Upper lobe of left lung (tissue), 6 donors: Measurements from ENCODE around the gene DYRK1A. TPM values are rescaled to one million over a fixed set of nuclear protein-coding genes. Genes with fewer than 3 reads are reported as not detected.

Experiments used
- ATAC-seq, 2 donors: fragments of 200-7000 bp; cut with Tn5 transposase; one replicate each; pipeline ENCODE4 v1.9.1; 2022; ENCODE audit warnings: mild to moderate bottlenecking in 2 of 2, moderate library complexity in 2 of 2; ENCODE audit not compliant: low FRiP score in 2 of 2
- DNase-seq, 2 donors: peaks; one replicate each; pipeline ENCODE4 v3.0.0-alpha.2; 2019 to 2020
- H3K27ac ChIP-seq, 4 donors: fragments of 200-600 bp; sonication (generic); one replicate each; pipeline ENCODE4 v1.5.1; 2016 to 2019
- H3K27me3 ChIP-seq, 4 donors: fragments of 200-600 bp; sonication (generic); one replicate each; pipeline ENCODE4 v1.5.1; 2017 to 2019
- H3K36me3 ChIP-seq, 4 donors: fragments of 200-600 bp; sonication (generic); one replicate each; pipeline ENCODE4 v1.5.1; 2016 to 2019
- H3K4me1 ChIP-seq, 4 donors: fragments of 200-600 bp; sonication (generic); one replicate each; pipeline ENCODE4 v1.5.1; 2018 to 2019
- H3K4me3 ChIP-seq, 4 donors: fragments of 200-600 bp; sonication (generic); one replicate each; pipeline ENCODE4 v1.5.1; 2017 to 2019; ENCODE audit warnings: mild to moderate bottlenecking in 2 of 4, moderate library complexity in 1 of 4
- H3K9me3 ChIP-seq, 4 donors: fragments of 200-600 bp; sonication (generic); one replicate each; pipeline ENCODE4 v1.5.1; 2018 to 2019
- EP300 ChIP-seq, 4 donors: sonication (generic); formaldehyde crosslinking; IDR thresholded peaks; one replicate each; pipeline ENCODE4 v1.5.1; 2017; ENCODE audit warnings: antibody characterized with exemption in 4 of 4, control low read depth in 2 of 4
- POLR2A ChIP-seq, 4 donors: fragments of 450-650 bp; IDR thresholded peaks; one replicate each; pipeline ENCODE4 v1.5.1; 2016 to 2017; ENCODE audit warnings: antibody characterized with exemption in 4 of 4, mild to moderate bottlenecking in 2 of 4
- POLR2AphosphoS5 ChIP-seq, 2 donors: sonication (generic); formaldehyde crosslinking; IDR thresholded peaks; one replicate each; pipeline ENCODE4 v1.5.1; 2017; ENCODE audit warnings: antibody characterized with exemption in 2 of 2
- WGBS, 2 donors: methylation state at CpG; one replicate each; pipeline ENCODE4 v1.1.5; 2017 to 2018; 5-methylcytosine and 5-hydroxymethylcytosine counted together
- total RNA-seq, 6 donors: library from RNA; depleted of rRNA in 4 of 6; stranded (reverse); fragments of >200 nt in 4 of 6; gene quantifications; one replicate each; pipeline versions ENCODE4 v1.1.0 to v1.2.1, GENCODE V29; 2016 to 2021
- TF ChIP-seq, protein P1 (sequence below), 6 experiments: fragments of 450-650 bp in 4 of 6; fragments of 200-600 bp in 2 of 6; sonication (generic) in 2 of 6; IDR thresholded peaks; one replicate each; pipeline ENCODE4 v1.5.1; 2016 to 2019; ENCODE audit warnings: antibody characterized with exemption in 6 of 6
- donor health status: DM: no; HTN: no; CAD: no; lungs with moderate emphysema.
- donor health status: DM: no; HTN: yes; CAD: no; lungs with severe emphysema.

DYRK1A gene
- total RNA-seq, 6 donors from 2014 or later, result 64.1 to 116 (median 83.2) TPM

DNA sequence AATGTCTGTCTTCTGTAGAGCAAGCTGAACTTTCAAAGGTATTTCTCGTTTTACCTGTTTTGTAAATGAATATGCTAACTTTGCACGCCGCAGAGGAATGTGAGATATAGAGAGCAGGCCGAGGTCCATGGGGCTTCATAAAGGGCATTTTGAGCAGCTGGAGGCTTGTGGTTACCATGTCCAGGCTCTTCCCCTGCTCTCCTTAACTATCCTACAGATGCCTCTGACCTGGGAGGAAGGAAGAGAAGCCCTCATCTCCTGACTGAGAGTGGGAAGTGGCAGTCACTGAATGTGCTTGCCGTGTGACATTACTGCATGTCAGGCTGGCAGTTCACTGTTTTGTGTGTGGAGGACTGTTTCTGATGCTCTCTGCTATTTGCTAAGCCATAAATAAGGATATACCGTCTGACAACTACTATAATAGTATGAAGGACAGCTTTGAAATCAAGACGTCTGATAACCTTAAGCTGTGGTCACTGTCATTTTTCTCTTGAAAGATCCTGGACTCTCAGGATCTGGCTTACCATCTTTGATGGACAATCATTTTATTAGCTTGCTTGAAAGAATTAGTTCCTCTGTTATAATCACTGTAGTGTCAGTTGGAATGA lies 92.2 kb downstream of the DYRK1A start:
- peak overlapping the region in 2 of 4 donors; percentile 19 to 26 for H3K27ac ChIP-seq

DNA sequence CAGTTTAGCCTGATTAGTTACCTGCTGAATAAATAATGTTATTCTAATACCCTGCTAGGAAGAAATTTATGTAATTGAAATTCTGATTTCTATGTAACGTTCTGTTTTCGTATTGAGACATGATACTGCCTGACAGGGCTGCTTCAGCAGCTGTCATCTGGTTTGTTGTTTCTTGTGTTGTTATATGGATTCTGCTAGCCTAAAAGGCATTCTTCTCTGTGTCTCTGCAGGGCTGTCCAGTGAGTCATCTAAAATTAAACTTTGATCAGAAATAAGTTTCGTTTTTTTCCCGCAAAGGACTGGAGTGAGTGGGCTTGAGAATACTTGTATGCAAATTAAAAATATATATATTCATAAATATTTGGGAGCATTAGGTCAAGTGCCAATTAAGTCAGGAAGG lies 93.0 kb downstream of the DYRK1A start:
- WGBS, 2 donors, result 68 to 77% methylated on average over 4 of the region's 4 CpGs
- DNase-seq (no peak), ATAC-seq (no peak)
- Histone ChIP-seq H3K4me1 (peaks cover 71 to 89% (median 79%) of the 10 kb centered on the region in 4 donors), H3K36me3 (no peaks in the 10 kb centered on the region), H3K4me3 (no peak overlapping the region), H3K27ac (no peak overlapping the region), H3K27me3 (no peaks in the 10 kb centered on the region), H3K9me3 (no peaks in the 10 kb centered on the region)
- TF ChIP-seq, protein P1, sequence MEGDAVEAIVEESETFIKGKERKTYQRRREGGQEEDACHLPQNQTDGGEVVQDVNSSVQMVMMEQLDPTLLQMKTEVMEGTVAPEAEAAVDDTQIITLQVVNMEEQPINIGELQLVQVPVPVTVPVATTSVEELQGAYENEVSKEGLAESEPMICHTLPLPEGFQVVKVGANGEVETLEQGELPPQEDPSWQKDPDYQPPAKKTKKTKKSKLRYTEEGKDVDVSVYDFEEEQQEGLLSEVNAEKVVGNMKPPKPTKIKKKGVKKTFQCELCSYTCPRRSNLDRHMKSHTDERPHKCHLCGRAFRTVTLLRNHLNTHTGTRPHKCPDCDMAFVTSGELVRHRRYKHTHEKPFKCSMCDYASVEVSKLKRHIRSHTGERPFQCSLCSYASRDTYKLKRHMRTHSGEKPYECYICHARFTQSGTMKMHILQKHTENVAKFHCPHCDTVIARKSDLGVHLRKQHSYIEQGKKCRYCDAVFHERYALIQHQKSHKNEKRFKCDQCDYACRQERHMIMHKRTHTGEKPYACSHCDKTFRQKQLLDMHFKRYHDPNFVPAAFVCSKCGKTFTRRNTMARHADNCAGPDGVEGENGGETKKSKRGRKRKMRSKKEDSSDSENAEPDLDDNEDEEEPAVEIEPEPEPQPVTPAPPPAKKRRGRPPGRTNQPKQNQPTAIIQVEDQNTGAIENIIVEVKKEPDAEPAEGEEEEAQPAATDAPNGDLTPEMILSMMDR (IDR thresholded peaks at IDR 0.05), result no peak
- no peak for TF ChIP-seq POLR2AphosphoS5 (IDR thresholded peaks at IDR 0.05)
- no peak for TF ChIP-seq EP300 (IDR thresholded peaks at IDR 0.05)

More for the DNA sequence above, 92.2 kb downstream of the DYRK1A start:
- ATAC-seq (peak in 1 of 2 donors; percentile 38), DNase-seq (no peak)
- Histone ChIP-seq H3K27me3 (no peaks in the 10 kb centered on the region), H3K4me3 (no peak overlapping the region), H3K4me1 (peaks cover 69 to 86% (median 73%) of the 10 kb centered on the region in 4 donors), H3K9me3 (no peaks in the 10 kb centered on the region), H3K36me3 (no peaks in the 10 kb centered on the region)
- TF ChIP-seq POLR2AphosphoS5 (IDR thresholded peaks at IDR 0.05) (no peak), POLR2A (IDR thresholded peaks at IDR 0.05) (no peak), EP300 (IDR thresholded peaks at IDR 0.05) (no peak)
- TF ChIP-seq, protein P1 (IDR thresholded peaks at IDR 0.05), result no peak
- WGBS, 2 donors, result 45 to 47% methylated on average over 7 of the region's 7 CpGs

DNA sequence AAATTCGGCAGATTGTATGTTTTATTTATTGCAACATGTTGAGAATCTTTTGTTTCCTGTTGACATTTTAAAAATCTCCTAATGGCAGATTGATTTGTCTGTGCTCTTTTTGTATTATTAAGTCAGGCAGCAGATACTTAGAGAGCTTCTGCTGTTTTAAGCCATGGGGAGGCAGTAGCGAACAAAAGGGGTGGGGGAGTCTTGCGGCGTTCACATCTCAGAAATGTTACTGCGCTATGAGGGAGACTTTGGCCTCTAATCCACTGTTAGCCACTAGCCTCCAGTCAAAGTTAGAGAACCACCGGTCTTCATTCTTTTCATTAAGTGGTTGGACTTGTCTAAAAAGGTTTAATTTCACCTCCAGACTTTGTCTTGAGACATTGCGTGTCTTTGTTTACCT lies 93.6 kb downstream of the DYRK1A start:
- DNase-seq (no peak), ATAC-seq (no peak)
- no peak overlapping the region for H3K4me3 ChIP-seq
- H3K36me3 ChIP-seq, result no peaks in the 10 kb centered on the region
- no peaks in the 10 kb centered on the region for H3K9me3 ChIP-seq
- no peak for TF ChIP-seq EP300 (IDR thresholded peaks at IDR 0.05)
- H3K4me1 ChIP-seq, result peaks cover 69 to 84% (median 74%) of the 10 kb centered on the region in 4 donors
- 79 to 83% methylated on average over 7 of the region's 7 CpGs for WGBS, 2 donors
- no peaks in the 10 kb centered on the region for H3K27me3 ChIP-seq
- H3K27ac ChIP-seq, result no peak overlapping the region

DNA sequence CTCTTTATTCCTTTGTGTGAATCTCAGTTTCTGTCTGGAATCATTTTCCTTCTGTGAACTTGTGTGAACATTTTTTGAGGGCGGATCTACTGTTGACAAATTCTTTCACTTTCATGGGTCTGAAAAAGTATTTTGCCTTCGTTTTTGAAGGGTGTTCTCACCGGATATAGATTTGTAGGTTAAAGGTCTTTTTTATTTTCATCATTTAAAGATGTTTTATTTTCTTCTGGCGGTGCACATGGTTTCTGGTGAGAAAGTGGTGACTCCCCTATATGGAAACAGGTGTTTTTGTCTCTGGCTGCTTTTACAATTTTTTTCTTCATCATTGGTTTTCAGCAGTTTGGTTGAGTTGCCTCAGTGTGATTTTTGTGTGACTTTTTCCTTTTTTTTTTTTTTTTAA lies 94.9 kb downstream of the DYRK1A start:
- no peaks in the 10 kb centered on the region for H3K27me3 ChIP-seq
- ATAC-seq, result no peak
- no peak overlapping the region for H3K4me3 ChIP-seq
- TF ChIP-seq EP300 (IDR thresholded peaks at IDR 0.05) (no peak), POLR2AphosphoS5 (IDR thresholded peaks at IDR 0.05) (no peak), POLR2A (IDR thresholded peaks at IDR 0.05) (no peak)
- TF ChIP-seq, protein P1 (IDR thresholded peaks at IDR 0.05), result no peak
- H3K9me3 ChIP-seq, result no peaks in the 10 kb centered on the region
- no peaks in the 10 kb centered on the region for H3K36me3 ChIP-seq
- no peak for DNase-seq
- 44 to 45% methylated on average over 4 of the region's 4 CpGs for WGBS, 2 donors
- no peak overlapping the region for H3K27ac ChIP-seq
- H3K4me1 ChIP-seq, result peaks cover 56 to 71% (median 61%) of the 10 kb centered on the region in 4 donors

DNA sequence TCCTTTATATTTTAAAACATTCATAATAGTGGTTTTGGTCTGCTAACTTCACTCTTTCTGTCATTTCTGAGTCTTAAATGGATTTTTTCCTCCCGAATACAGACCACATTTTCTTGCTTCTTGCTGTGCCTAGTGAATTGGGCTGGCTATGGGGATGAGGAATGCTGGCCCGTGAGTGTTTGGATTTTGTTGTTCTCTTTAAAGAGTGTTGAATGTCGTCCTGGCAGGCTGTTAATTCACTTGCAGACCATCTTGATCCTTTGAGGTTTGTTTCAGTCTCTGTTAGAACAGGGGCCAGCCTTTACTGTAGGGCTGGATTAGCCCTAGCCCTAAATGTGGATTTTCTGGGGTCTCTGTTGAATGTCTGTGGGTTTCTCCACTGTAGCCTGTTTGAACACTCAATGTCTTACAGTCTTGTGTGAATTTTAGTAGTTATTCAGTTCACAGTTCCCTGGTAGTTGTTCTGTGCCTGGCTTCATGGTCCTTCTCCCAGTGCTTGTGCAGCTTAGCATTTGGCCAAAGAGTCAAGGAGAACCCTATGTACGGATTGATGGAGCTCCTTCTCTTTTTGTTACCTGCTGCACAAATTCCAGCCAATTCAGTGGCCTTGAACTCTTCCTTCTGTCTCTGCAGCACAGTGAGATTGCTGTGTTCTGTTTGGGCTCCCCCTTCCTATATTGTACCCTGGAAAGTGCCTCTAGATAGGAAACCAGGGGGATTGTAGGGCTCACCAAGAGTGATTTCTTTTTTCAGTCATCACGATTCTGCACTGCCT lies 95.7 kb downstream of the DYRK1A start:
- ATAC-seq (no peak), DNase-seq (no peak)
- TF ChIP-seq POLR2AphosphoS5 (IDR thresholded peaks at IDR 0.05) (no peak), EP300 (IDR thresholded peaks at IDR 0.05) (no peak), POLR2A (IDR thresholded peaks at IDR 0.05) (no peak)
- TF ChIP-seq, protein P1 (IDR thresholded peaks at IDR 0.05), result no peak
- Histone ChIP-seq H3K4me3 (no peak overlapping the region), H3K27ac (no peak overlapping the region), H3K4me1 (peaks cover 50 to 63% (median 58%) of the 10 kb centered on the region in 4 donors), H3K27me3 (no peaks in the 10 kb centered on the region), H3K36me3 (no peaks in the 10 kb centered on the region), H3K9me3 (no peaks in the 10 kb centered on the region)
- WGBS, 2 donors, result 53 to 62% methylated on average over 5 of the region's 5 CpGs
